Coronary artery (tissue), 2 donors: Measurements from ENCODE around the gene ASB10.

Source experiments
- DNase-seq: peaks from one replicate; pipeline ENCODE4 v3.0.0-alpha.2; 2017; ENCODE audit warnings: low spot score
- H3K27ac ChIP-seq, 2 donors: fragments of 200-600 bp; sonication (generic); one replicate each; pipeline ENCODE4 v1.5.1; 2016 to 2019
- H3K4me3 ChIP-seq: fragments of 200-600 bp; sonication (generic); 2 replicates; pipeline ENCODE4 v1.5.1; 2016; ENCODE audit warnings: mild to moderate bottlenecking, moderate library complexity
- TF ChIP-seq, protein P1 (sequence below): fragments of 200-600 bp; sonication (generic); IDR thresholded peaks from one replicate; pipeline ENCODE4 v1.5.1; 2019; ENCODE audit warnings: antibody characterized with exemption

The ASB10 gene

DNA sequence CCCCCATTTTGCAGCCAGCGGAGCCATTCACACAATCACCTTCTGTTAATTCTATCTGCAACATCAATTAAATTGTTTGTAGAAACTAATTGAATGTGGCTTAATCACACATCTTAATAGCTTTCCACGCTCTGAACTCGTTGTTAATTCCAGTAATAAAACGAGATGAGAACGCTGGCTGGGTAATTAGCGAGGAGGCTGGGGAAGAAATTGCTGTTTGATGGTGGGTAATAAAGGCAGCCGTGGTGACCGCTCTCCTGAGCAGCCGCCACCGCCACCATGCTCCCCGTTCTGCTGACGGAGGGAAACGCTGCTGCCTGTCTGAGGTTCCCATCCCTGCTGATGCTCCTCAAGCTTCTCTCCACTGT is 55.8 kb downstream of the ASB10 start:
- DNase-seq, result no peak
- no peak overlapping the region for H3K27ac ChIP-seq
- TF ChIP-seq, protein P1, sequence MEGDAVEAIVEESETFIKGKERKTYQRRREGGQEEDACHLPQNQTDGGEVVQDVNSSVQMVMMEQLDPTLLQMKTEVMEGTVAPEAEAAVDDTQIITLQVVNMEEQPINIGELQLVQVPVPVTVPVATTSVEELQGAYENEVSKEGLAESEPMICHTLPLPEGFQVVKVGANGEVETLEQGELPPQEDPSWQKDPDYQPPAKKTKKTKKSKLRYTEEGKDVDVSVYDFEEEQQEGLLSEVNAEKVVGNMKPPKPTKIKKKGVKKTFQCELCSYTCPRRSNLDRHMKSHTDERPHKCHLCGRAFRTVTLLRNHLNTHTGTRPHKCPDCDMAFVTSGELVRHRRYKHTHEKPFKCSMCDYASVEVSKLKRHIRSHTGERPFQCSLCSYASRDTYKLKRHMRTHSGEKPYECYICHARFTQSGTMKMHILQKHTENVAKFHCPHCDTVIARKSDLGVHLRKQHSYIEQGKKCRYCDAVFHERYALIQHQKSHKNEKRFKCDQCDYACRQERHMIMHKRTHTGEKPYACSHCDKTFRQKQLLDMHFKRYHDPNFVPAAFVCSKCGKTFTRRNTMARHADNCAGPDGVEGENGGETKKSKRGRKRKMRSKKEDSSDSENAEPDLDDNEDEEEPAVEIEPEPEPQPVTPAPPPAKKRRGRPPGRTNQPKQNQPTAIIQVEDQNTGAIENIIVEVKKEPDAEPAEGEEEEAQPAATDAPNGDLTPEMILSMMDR, result no peak
- H3K4me3 ChIP-seq, result no peak overlapping the region

DNA sequence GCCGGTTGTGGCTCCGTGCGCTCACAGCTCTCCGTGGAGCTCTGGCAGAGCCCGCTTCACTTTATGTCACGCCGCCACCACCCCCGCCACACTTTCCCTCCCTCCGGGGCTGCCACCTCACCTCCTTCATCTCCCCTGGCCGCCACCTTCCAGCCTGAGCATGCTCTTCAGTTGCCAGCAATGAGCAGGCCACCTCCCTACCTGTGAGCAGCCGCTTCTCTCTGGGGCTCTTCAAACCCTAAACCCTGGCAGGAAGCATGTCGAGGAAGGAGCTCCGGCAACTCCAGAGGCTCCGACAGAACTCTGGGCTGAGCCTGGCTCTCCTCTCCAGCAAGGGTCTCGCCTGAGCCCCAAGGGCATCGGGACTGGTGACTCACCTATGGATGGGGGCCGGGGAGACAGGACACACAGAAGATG is 56.3 kb downstream of the ASB10 start:
- no peak overlapping the region for H3K4me3 ChIP-seq
- no peak for DNase-seq
- H3K27ac ChIP-seq, result no peak overlapping the region
- TF ChIP-seq, protein P1, result no peak

DNA sequence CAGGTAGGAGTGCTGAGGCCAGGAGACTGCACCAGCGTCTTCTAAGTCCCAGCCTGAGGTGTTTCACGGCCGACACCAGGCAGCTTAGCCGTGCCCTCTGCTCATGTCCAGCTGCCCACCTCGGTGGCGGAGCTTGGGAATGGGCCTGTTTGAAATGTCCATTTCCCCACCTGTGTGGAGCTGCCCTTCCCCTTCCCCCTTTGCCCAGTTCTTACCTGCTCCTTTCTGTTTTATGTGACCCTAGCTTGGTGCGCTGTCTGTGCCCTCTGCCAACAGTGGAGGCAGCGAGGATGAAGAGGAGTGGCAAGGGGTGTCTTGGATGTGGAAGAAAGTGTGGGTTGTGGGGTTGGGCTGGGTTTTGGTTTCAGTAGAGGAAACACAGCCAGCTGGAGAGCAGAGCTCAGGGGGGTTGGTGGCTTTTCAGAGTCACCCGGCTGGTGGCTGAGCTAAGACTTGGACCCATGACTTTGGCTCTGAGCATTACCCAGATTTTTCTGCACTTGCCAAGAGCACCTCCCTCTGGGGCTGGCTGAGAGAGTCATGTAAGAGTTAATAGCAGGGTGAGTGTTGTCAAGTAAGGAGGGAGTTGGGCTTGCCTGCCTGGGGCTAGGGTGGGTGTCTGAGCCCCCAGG is 57.0 kb downstream of the ASB10 start:
- Histone ChIP-seq H3K4me3 (no peak overlapping the region), H3K27ac (no peak overlapping the region)
- TF ChIP-seq, protein P1, result no peak
- DNase-seq, result no peak

DNA sequence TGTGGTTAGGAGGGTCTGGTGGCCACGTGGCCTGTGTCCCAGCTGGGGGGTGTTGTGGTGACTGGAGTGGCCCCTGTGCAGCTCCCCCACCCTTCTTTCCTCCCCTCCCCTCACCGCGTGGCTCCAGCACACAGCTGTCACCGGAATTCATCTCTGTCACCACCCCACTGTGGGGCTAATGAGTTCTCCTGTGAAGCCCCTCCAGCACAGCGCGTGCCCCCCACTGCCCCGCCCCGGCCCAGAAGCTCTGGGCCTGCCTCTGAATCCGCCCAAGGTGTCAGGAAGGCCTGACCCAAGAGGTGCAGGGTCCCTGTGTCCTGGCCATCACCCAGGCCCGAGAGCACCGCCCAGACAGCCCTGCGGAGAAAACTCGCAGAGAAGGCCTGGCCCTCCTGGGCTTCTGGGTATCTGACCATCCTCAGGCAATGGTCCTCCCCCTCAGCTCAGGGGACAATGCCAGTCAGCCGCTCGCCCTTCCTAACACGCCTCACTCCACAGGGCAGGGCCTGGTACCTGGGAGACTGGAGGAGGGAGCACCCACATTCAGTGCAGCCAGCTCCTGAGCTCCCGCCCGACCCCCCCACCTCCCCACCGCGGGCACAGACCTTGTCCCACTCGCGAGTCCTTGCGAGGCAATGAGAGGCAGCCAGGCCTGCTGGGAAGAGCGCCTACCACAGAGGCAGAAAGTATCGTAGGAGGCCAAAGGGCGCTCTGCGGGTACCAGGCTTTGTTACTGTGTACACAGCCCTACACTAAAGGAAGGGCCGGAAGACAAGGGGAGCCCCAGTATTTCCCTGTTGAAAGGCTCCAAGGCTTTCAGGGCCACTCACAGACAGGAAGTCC is 57.7 kb downstream of the ASB10 start:
- Histone ChIP-seq H3K27ac (no peak overlapping the region), H3K4me3 (no peak overlapping the region)
- DNase-seq, result no peak
- TF ChIP-seq, protein P1, result no peak

DNA sequence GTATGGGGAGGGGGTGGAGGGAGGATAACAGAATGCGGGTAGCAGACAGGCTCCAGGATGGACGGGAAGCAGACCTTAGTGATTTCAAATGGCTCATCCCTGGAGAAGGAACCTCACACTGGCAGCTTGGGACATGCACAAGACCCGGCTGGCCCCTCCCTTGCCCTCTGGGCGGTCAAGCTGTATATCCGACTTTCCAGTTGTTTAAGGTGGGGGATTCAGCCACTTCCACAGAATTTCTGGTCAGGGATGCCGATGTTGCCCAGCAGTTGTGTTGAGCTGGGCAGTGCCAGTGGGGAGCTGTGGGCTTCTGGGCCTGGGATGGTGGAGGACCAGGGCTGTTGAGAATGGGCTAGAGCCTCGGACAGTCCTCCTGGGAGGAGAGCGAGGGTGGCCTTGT is 58.3 kb downstream of the ASB10 start:
- DNase-seq, result no peak
- Histone ChIP-seq H3K4me3 (no peak overlapping the region), H3K27ac (no peak overlapping the region)
- TF ChIP-seq, protein P1, result no peak

DNA sequence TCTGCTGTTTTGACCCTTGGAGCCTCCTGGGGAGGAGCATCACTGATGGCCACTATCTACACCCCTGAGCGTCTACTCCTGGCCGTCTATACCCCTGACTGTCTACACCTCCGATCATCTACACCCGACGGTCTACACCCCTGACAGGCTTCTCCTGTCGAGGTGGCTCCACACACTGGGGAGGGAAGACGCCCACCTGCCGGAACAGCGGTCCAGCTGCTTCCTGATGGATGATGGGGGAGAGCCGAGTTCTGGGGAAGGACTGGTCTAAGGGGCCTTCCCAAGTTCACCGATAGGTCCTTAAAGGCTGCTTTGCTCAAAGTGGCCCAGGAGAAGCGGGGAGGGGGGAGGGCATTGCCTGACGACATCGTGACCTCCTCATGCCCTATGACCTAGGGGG is 58.9 kb downstream of the ASB10 start:
- Histone ChIP-seq H3K4me3 (no peak overlapping the region), H3K27ac (no peak overlapping the region)
- DNase-seq, result no peak
- TF ChIP-seq, protein P1, result no peak
